Pancreas (tissue), 10 donors: ENCODE results near the gene NR3C2. TPM values are rescaled to one million over a fixed set of nuclear protein-coding genes. Genes with fewer than 3 reads are reported as not detected.

Experiments
- ATAC-seq, 4 donors: fragments of 200-7000 bp; cut with Tn5 transposase; one replicate each; pipeline versions ENCODE4 v1.8.0 to v1.9.1; 2020; ENCODE audit warnings: mild to moderate bottlenecking in 4 of 4, moderate library complexity in 4 of 4
- DNase-seq, 6 donors: peaks; one replicate each; pipeline ENCODE4 v3.0.0-alpha.2; 2020
- FAIRE-seq: peaks from 2 replicates; lab custom pipeline; 2012; peaks lifted over from hg19 to GRCh38; lab: Jason Lieb, UNC
- H3K27ac ChIP-seq, 4 donors: fragments of 200-600 bp; sonication (generic); 1 replicate in 3 of 4; 2 replicates in 1 of 4; pipeline versions ENCODE4 v1.5.0 to v1.8.0; 2020
- H3K27me3 ChIP-seq, 4 donors: fragments of 200-600 bp; one replicate each; pipeline ENCODE4 v1.8.0; 2021
- H3K36me3 ChIP-seq, 3 donors: fragments of 200-600 bp; sonication (generic) in 1 of 3; one replicate each; pipeline versions ENCODE4 v1.5.0 to v1.8.0; 2020 to 2021
- H3K4me1 ChIP-seq, 3 donors: fragments of 200-600 bp; one replicate each; pipeline ENCODE4 v1.8.0; 2021
- H3K4me3 ChIP-seq, 4 donors: fragments of 200-600 bp; sonication (generic) in 2 of 4; one replicate each; pipeline versions ENCODE4 v1.5.0 to v1.8.0; 2020 to 2021
- H3K9me3 ChIP-seq, 4 donors: fragments of 200-600 bp; one replicate each; pipeline ENCODE4 v1.8.0; 2021
- CTCF ChIP-seq, 4 donors: fragments of 200-600 bp; sonication (generic) in 3 of 4; IDR thresholded peaks; one replicate each; pipeline versions ENCODE4 v1.5.0 to v1.8.0; 2021; ENCODE audit warnings: antibody characterized with exemption in 4 of 4
- WGBS, 2 donors: extraction: QIAGEN DNeasy Blood & Tissue Kit; methylation state at CpG; one replicate each; pipeline ENCODE4 v1.1.7; 2013; 5-methylcytosine and 5-hydroxymethylcytosine counted together
- intact Hi-C, 3 donors: fragments of 100-400 bp; cut with DNase I; formaldehyde crosslinking; loops; one replicate each; pipeline versions ENCODE4 v1.11.1 to v1.14.2; 2022
- polyA plus RNA-seq, 2 donors: library from polyadenylated mRNA; stranded (reverse); fragments of 200-250 nt; gene quantifications; one replicate each; pipeline ENCODE4 v1.2.3, GENCODE V29; 2013
- total RNA-seq, 6 donors: library from RNA; stranded (reverse); fragmentation: NEBNext Ultra II Directional in 4 of 6; extraction: Animal tissue kit (Norgen Biotek cat#: 25700) in 4 of 6; gene quantifications; one replicate each; pipeline versions ENCODE4 v1.2.1 to v1.2.4, GENCODE V29; 2021 to 2023
- donor health status: healthy with polysubstance abuse.
- donor health status: DM: no; HTN: no; CAD: no; lungs with moderate emphysema.
- donor health status: DM: no; HTN: no; CAD: no.
- donor health status: control.
- donor health status: control.
- donor health status: Bipolar disorder and iron deficiency.
- donor health status: DM: yes; HTN: yes; CAD: no.
- donor health status: DM: no; HTN: no; CAD: no.
- donor health status: DM: no; HTN: no; CAD: no.
- donor health status: DM: yes; HTN: yes; CAD: no.

NR3C2 gene
- total and polyA plus RNA-seq, 8 donors = 2.5 to 15.7 (median 12.5) TPM

GRCh38 chr4:148431401-148431800 lies 10.8 kb downstream of the NR3C2 start:
- DNase-seq (no peak), ATAC-seq (peak; percentile 80 to 92 (median 89)), FAIRE-seq (no peak)
- 20 to 21% methylated on average over 4 of the region's 4 CpGs for WGBS, 2 donors
- H3K4me1 ChIP-seq = peaks cover 20 to 46% (median 35%) of the 10 kb centered on the region in 3 donors
- peak overlapping the region in 1 of 4 donors; percentile 14 for H3K4me3 ChIP-seq
- no peaks in the 10 kb centered on the region for H3K27me3 ChIP-seq
- intact Hi-C loops = no loop called here
- TF ChIP-seq CTCF (IDR thresholded peaks at IDR 0.05) = no peak
- H3K36me3 ChIP-seq = no peaks in the 10 kb centered on the region
- no peaks in the 10 kb centered on the region for H3K9me3 ChIP-seq
- peak overlapping the region in 2 of 4 donors; percentile 56 to 74 for H3K27ac ChIP-seq

- TF ChIP-seq CTCF (IDR thresholded peaks at IDR 0.05) = no peak
- Histone ChIP-seq H3K4me3 (peak overlapping the region in 1 of 4 donors; percentile 14), H3K36me3 (no peaks in the 10 kb centered on the region), H3K4me1 (peaks cover 25 to 51% (median 39%) of the 10 kb centered on the region in 3 donors), H3K27ac (peak overlapping the region in 1 of 4 donors; percentile 74), H3K9me3 (no peaks in the 10 kb centered on the region), H3K27me3 (no peaks in the 10 kb centered on the region)
- intact Hi-C loops = no loop called here
- ATAC-seq = peak; percentile 54 to 68 (median 60)
- WGBS, 2 donors = 52 to 57% methylated on average over 3 of the region's 3 CpGs
- FAIRE-seq = no peak
- DNase-seq = no peak
These were observed 11.4 kb downstream of the NR3C2 start for GRCh38 chr4:148430854-148431253.

- FAIRE-seq (peak; percentile 72), ATAC-seq (no peak), DNase-seq (no peak)
- no peaks in the 10 kb centered on the region for H3K9me3 ChIP-seq
- peaks cover 29 to 58% (median 50%) of the 10 kb centered on the region in 3 donors for H3K4me1 ChIP-seq
- no peak overlapping the region for H3K4me3 ChIP-seq
- H3K27ac ChIP-seq = no peak overlapping the region
- whole genome bisulfite sequencing, 2 donors = 89 to 92% methylated on average over 2 of the region's 2 CpGs
- intact Hi-C loops = no loop called here
- H3K36me3 ChIP-seq = no peaks in the 10 kb centered on the region
- no peaks in the 10 kb centered on the region for H3K27me3 ChIP-seq
- TF ChIP-seq CTCF (IDR thresholded peaks at IDR 0.05) = no peak
These were observed 13.0 kb downstream of the NR3C2 start for GRCh38 chr4:148429206-148429605.

- Histone ChIP-seq H3K36me3 (no peaks in the 10 kb centered on the region), H3K4me3 (no peak overlapping the region), H3K9me3 (no peaks in the 10 kb centered on the region), H3K27me3 (no peaks in the 10 kb centered on the region), H3K4me1 (peaks cover 21 to 39% (median 37%) of the 10 kb centered on the region in 3 donors), H3K27ac (no peak overlapping the region)
- DNase-seq = no peak
- intact Hi-C loops = no loop called here
- ATAC-seq = no peak
- no peak for TF ChIP-seq CTCF (IDR thresholded peaks at IDR 0.05)
- 96 to 97% methylated on average over 5 of the region's 5 CpGs for whole genome bisulfite sequencing, 2 donors
- no peak for FAIRE-seq
These were observed 15.6 kb downstream of the NR3C2 start for GRCh38 chr4:148426643-148427042.

GRCh38 chr4:148425327-148426110 lies 16.7 kb downstream of the NR3C2 start:
- TF ChIP-seq CTCF (IDR thresholded peaks at IDR 0.05) = no peak
- DNase-seq = no peak
- intact Hi-C loops = no loop called here

More at GRCh38 chr4:148425327-148426110, 16.7 kb downstream of the NR3C2 start:
- H3K9me3 ChIP-seq = no peaks in the 10 kb centered on the region
- WGBS, 2 donors = 13 to 19% methylated on average over 5 of the region's 5 CpGs
- H3K36me3 ChIP-seq = no peaks in the 10 kb centered on the region
- H3K4me3 ChIP-seq = no peak overlapping the region
- FAIRE-seq (no peak), ATAC-seq (peak; percentile 51 to 91 (median 68))
- H3K4me1 ChIP-seq = peaks cover 16 to 28% (median 28%) of the 10 kb centered on the region in 3 donors
- no peaks in the 10 kb centered on the region for H3K27me3 ChIP-seq
- H3K27ac ChIP-seq = peak overlapping the region in 2 of 4 donors; percentile 39 to 46
